ENCODE results near the gene OSCP1. TPM values are rescaled to one million over a fixed set of nuclear protein-coding genes. Genes with fewer than 3 reads are reported as not detected.

OSCP1 gene
- total RNA-seq, 1 experiment from 2014 or later, result 5.5 TPM

DNA sequence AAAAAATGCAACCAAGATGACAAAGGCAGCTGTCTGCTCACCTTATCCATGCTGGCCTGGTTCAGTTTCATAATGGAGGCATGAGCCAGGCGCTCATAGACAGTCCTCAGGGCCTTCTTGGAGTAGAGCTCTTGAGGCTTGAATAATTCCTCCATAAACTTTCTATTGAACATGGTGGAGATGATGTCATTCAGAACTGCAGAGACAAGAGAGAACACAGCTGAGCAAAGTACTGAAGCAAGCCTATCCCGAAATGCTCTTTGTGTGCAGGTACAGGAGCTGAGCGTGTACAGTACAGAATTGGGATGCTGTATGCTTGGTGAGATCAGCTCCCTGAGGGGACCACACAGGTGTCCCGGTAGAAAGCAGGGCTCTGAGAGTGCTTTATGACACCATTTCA is 11.5 kb downstream of the OSCP1 start:
- DNase-seq (ENCODE audit: low read depth, low spot score), result no peak
- H3K27ac ChIP-seq (ENCODE audit: low read length), result no peak overlapping the region
- no peaks in the 10 kb centered on the region for H3K9me3 ChIP-seq (ENCODE audit: control insufficient read depth, insufficient read depth, low read depth, low read length)
- BruUV-seq (replicated peaks), result no TSS peak
- no peaks in the 10 kb centered on the region for H3K27me3 ChIP-seq (ENCODE audit: control insufficient read depth, insufficient read depth, low read length)
- in situ Hi-C loops (cut with HindIII; ENCODE audit: low pct_unique_long_range_greater_than_20kb, low sequenced_read_pairs) (no loop called here), intact Hi-C loops (cut with micrococcal nuclease; ENCODE audit: unreplicated experiment) (no loop called here)
- H3K36me3 ChIP-seq (ENCODE audit: control insufficient read depth, insufficient read depth, low read length), result no peaks in the 10 kb centered on the region
- POLR2A ChIA-PET, result no interaction called here
- 0 out of 2 replicates have a peak, but pooled peaks have one; percentile 42 for ATAC-seq
- TF ChIP-seq, protein P1, sequence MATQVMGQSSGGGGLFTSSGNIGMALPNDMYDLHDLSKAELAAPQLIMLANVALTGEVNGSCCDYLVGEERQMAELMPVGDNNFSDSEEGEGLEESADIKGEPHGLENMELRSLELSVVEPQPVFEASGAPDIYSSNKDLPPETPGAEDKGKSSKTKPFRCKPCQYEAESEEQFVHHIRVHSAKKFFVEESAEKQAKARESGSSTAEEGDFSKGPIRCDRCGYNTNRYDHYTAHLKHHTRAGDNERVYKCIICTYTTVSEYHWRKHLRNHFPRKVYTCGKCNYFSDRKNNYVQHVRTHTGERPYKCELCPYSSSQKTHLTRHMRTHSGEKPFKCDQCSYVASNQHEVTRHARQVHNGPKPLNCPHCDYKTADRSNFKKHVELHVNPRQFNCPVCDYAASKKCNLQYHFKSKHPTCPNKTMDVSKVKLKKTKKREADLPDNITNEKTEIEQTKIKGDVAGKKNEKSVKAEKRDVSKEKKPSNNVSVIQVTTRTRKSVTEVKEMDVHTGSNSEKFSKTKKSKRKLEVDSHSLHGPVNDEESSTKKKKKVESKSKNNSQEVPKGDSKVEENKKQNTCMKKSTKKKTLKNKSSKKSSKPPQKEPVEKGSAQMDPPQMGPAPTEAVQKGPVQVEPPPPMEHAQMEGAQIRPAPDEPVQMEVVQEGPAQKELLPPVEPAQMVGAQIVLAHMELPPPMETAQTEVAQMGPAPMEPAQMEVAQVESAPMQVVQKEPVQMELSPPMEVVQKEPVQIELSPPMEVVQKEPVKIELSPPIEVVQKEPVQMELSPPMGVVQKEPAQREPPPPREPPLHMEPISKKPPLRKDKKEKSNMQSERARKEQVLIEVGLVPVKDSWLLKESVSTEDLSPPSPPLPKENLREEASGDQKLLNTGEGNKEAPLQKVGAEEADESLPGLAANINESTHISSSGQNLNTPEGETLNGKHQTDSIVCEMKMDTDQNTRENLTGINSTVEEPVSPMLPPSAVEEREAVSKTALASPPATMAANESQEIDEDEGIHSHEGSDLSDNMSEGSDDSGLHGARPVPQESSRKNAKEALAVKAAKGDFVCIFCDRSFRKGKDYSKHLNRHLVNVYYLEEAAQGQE (IDR thresholded peaks at IDR 0.05; ENCODE audit: insufficient read depth in 1 of 2, low read depth in 2 of 2, low read length in 1 of 2), result no peak
- TF ChIP-seq CTCF (IDR thresholded peaks at IDR 0.05), result no peak
- no peak for TF ChIP-seq SIN3A (IDR thresholded peaks at IDR 0.05; ENCODE audit: borderline replicate concordance, insufficient read depth, low read depth, low read length)
- TF ChIP-seq TCF7L2 (IDR thresholded peaks at IDR 0.05; ENCODE audit: low read depth, low read length), result no peak
- no peak for TF ChIP-seq POLR2AphosphoS5 (IDR thresholded peaks at IDR 0.05; ENCODE audit: low read depth, low read length)
- H3K4me3 ChIP-seq (ENCODE audit: low read depth in 2 of 2, low read length in 2 of 2), result no peak overlapping the region
- CTCF ChIA-PET, result interaction anchor here (0.5 kb wide), 1 partner anchor 227 kb away, joined by 4 read pairs; no protein-coding TSS in a partner anchor
- H3K4me1 ChIP-seq (ENCODE audit: control insufficient read depth, insufficient read depth, low read length), result no peaks in the 10 kb centered on the region

GRCh38 chr1:36436821-36437220 is 13.4 kb downstream of the OSCP1 start:
- Histone ChIP-seq H3K4me1 (ENCODE audit: control insufficient read depth, insufficient read depth, low read length) (no peaks in the 10 kb centered on the region), H3K36me3 (ENCODE audit: control insufficient read depth, insufficient read depth, low read length) (no peaks in the 10 kb centered on the region), H3K9me3 (ENCODE audit: control insufficient read depth, insufficient read depth, low read depth, low read length) (no peaks in the 10 kb centered on the region), H3K27ac (ENCODE audit: low read length) (no peak overlapping the region), H3K4me3 (ENCODE audit: low read depth in 2 of 2, low read length in 2 of 2) (no peak overlapping the region), H3K27me3 (ENCODE audit: control insufficient read depth, insufficient read depth, low read length) (no peaks in the 10 kb centered on the region)
- no peak for DNase-seq (ENCODE audit: low read depth, low spot score)
- no TSS peak for BruUV-seq (replicated peaks)
- ChIA-PET POLR2A (no interaction called here), CTCF (no interaction called here)
- ATAC-seq, result no peak
- intact Hi-C loops (cut with micrococcal nuclease; ENCODE audit: unreplicated experiment), result no loop called here
- in situ Hi-C loops (cut with HindIII; ENCODE audit: low pct_unique_long_range_greater_than_20kb, low sequenced_read_pairs), result no loop called here
- TF ChIP-seq TCF7L2 (IDR thresholded peaks at IDR 0.05; ENCODE audit: low read depth, low read length) (no peak), CTCF (IDR thresholded peaks at IDR 0.05) (no peak), POLR2AphosphoS5 (IDR thresholded peaks at IDR 0.05; ENCODE audit: low read depth, low read length) (no peak)
- TF ChIP-seq, protein P1 (IDR thresholded peaks at IDR 0.05; ENCODE audit: insufficient read depth in 1 of 2, low read depth in 2 of 2, low read length in 1 of 2), result no peak
